NCI-H2227 treated with DMSO at 0.1 percent for 48 hours (cell line): Measurements from ENCODE around the gene PRKCE.
"Not testable (repeated sequence)": the region's sequence is repeated elsewhere in the genome, so short reads cannot be mapped to it uniquely, and the experiment has no call there.

Experiments
- DNase-seq: peaks from one replicate; lab custom pipeline; 2025; lab: John Stamatoyannopoulos, UW

The PRKCE gene

DNA sequence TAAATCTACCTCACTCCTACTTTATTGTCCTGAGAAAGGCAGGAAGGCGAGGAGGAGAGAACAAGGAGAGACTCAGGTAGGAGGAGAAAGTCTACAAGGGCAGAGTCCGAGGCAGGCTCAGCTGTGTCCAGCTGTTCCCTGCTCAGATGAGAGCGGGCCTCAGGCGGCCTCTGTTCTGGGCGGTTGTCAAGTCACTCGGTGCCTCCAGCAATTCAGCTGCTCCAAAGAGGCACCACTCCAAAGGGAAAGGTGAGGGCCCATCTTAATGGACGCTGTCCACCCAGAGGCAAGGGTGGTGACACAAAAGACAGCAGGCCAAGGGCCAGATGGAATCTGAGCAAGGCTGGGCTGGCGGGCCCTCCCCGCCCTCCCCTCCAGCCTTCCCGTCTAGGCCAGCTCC, 544.3 kb downstream of the PRKCE start:
- DNase-seq, result no peak

DNA sequence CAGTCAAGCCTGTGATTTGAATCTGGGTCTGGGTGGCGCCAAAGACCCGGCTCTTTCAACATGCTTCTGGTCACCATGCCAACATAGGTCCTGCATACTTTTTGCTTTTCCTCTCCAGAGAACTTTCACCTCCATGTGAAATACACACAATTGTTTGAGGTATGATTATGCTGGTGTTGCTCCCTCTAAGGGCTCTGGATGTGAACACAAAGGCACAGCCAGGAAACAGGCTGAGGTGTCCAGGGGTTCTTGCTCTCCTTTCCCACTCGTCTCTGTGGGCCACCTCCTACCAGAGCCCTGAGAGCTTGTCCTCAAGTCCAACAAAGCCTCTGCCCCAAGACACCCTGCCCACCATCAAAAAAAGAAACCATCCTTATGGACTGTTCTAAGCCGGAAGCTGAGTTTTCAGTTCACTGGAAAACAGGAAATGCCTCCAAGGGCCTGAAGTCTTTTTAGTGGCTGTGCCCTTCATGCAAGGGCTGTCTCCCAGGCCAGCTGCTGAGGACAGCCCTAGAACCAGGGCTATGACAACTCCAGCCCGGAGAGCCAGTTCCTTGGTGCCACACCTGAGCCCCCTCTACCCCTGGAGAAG, 545.5 kb downstream of the PRKCE start:
- no peak for DNase-seq

DNA sequence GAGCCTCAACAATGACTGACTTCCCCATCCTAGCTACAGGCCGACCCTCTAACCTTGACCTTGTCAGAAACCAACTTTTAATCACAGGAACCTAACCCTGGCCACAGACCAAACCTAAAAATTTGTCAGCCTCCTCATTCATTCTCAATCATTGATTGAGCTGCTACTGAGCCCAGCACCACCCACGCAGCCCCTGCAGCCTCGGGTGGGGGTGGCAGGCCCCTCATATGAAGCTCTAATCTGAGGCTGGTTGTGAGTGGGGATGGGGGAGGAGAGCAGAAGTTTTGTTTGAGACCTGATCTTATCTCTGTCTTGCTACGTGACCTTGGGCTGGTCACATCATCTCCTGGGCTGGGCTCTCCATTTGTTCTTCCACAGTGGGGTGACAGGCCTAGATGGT, 546.2 kb downstream of the PRKCE start:
- DNase-seq, result no peak

DNA sequence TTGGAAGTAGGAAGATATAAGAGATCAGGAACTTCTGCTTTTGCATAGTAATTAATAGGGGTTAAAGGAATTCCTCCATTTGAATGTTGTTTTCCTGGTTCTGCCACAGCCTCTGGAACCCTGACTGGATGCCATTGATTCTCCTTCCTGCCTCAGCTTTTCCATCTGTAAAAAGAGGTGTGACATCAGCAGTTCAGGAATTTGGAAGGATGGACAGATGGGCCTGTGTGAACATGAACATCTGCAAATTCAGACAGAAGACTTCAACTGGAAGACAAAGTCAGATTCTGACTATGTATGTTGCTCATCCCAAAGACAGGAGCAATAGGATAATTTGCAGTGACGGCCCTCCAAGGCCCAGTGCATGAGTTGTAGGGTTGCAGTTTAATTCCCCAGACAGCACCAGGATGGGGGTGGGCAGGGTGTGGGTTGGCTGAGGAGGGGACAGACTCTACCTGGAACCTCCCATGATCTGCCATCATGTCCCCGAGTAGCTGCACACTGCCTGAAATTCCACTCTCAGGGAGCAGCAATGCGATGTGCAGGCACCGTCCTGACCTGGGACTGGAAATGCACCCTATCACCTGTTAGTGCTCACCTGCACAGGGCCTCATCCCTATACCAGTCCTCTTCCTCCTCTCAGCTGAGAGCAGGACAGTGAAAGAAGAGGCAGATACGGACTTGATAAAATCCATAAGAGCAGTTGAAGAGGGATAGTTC, 546.8 kb downstream of the PRKCE start:
- DNase-seq, result no peak

DNA sequence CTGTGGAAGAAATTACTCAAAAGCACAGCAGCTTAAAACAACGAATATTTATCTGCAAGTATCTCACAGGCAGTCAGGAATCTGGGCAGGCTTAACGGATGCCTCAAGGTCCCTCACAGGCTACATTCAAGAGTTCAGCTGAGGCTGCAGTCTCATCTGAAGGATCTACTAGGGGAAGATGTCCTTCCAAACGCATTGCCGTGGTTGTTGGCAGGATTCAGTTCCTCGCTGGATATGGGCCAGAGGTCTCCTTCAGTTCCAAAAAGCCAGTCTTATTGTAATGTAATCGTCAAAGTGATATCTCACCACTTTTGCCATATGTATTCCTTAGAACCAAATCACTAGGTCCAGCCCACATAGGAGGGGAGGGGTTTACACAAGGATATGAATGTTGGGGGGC, 547.5 kb downstream of the PRKCE start:
- DNase-seq, result no peak

DNA sequence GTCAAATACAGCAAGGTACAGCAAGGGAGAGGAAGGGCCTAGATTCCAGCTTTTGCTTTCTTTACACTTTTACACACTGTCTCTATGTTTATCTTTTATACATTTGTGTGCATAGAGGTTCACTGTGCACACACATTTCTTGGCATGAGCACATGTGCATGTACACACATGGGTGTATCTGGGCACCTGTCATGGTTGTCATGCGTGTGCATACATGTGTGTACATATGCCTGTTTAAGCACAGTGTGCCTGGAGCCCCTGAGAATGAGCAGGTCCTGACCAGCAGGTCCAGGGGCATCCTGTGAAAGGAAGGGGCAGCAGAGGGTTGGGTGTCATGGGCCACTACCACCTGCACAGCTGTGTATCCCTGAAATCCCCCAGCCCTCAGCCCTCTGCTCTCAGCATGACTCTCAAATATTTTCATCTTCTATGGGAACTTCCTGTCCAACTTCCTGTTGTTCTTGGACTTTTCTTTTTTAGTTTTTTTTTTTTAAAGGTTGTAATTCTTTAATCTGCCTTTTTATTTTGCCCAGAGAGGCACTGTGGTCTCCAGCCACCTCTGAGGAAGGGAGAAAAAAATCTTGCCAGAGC, 548.7 kb downstream of the PRKCE start:
- no peak for DNase-seq

DNA sequence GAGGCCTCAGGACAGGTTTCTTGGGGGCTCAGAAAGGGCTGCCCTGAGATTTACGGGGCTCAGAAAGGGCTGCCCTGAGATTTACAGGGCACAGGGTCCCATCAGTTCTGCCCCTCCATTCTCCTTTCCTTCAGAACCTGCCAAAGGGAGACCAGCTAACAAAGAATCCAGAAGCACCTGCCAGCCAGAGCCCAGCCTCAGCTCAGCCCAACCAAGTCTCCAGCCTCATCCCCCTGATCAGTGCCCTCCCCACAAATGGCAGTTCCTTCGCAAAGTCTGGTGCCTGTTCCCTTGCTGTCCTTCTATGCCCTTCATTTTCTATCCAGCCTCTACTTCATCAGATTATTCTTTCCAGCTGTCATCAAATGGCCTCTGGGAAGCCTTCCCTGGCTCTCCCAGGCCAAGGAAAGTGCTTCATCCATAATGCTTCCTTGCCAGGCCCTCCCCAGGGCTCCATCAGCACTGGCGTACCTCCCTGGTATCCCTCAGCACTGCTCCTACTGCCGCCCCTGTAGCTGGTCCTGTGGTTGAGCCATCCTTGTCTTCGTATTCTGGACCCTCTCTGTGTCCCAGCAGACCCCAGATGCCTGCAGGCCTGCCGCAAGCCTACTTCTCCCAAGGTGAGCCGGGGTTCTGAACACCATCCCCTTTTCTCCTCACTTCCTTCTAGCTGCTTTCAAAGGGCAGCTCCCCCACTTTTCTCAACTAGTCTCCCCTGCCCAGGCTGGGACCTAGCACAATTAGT, 549.6 kb downstream of the PRKCE start:
- DNase-seq, result no peak

DNA sequence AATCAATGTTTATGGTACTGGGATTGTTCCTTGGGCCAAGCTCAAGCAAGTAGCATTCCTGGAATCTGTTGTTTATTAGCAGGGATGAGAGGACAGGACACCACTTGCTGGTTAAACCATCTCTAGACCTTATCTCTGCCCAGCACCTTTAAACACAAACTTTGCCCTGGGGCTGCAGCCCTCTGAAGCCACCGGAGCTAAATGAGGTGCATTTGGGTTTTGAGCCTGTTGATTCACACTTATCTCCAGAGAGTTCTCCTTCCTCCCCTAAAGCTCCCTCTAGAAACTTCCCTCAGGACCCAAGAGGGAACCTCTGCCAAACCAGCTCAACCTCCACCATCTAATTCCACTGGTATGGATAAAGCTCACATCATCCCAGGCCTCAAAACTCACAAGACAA, 551.0 kb downstream of the PRKCE start:
- DNase-seq, result no peak

DNA sequence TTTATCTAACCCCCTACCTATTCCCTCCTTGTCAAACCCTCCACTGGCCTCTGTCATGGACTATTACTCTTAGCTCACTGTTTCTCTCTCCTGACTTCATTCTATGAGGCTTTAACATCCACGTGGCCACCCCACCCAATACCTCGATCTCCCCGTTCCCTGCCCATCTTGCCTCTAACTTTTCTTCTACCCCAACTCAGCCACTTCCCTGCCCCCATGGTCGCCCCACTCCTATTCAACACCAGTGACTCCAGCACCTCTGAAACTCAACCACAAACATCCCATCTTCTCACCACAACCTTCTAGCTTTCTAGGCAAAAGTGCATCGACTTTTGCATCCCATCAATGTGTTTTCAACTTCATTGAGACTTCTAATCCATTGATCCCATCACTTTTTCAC, 551.5 kb downstream of the PRKCE start:
- no peak for DNase-seq

DNA sequence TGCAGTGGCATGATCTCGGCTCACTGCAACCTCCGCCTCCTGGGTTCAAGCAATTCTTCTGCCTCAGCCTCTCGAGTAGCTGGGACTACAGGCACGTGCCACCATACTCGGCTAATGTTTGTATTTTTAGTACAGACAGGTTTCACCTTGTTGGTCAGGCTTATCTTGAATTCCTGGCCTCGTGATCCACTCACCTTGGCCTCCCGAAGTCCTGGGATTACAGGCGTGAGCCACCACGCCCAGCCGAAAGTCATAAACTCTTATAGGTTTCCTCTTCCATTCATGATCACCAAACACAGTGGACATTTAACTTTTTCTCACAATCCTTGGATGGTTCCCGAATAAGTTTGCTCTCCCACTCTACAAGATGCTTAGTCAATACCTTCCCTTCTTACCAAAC, 552.2 kb downstream of the PRKCE start:
- not testable (repeated sequence) for DNase-seq

DNA sequence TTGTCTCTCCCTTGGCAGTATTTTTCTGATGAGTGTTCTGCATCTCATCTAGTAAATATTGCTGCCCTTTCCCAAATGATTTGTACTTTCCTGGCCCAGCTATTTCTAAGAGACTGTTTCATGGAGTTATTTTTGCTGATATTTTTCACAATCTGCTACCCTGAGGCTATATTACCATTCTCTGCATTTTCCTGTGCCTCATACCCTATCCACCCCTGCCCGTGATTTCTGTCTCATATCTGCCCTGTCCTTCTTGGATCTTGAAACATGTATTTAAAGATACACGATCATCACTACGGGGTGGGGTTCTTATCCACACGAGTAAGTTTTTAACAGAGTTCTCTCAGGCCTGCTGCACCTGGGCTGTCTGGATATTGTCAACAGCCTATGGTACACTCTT, 556.1 kb downstream of the PRKCE start:
- no peak for DNase-seq

DNA sequence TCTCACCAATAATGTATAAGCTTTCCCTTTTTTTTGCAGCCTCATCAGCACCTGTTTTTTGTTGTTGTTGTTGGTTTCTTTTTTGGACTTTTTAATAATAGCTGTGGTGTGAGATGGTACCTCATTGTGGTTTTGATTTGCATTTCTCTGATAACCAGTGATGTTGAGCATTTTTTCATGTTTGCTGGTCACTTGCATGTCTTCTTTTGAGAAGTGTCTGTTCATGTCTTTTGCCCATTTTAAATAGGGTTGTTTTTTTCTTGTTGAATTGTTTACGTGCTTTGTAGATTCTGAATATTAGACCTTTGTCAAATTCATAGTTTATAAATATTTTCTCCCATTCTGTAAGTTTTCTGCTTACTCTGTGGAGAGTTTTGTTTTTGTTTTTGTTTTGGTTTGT, 557.3 kb downstream of the PRKCE start:
- DNase-seq, result no peak

DNA sequence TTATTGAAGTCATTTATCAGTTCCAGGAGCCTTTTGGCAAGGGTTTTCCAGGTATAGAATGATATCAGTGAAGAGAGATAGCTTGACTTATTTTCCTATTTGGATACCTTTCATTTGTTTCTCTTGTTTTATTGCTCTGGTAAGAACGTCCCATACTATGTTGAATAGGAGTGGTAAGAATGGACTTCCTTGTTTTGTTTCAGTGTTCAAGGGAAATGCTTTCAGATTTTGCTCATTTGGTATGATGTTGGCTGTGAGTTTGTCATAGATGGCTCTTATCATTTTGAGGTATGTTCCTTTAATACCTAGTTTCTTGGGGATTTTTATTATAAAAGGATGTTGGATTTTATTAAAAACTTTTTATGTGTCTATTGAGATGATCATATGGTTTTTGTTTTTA, 558.6 kb downstream of the PRKCE start:
- no peak for DNase-seq

DNA sequence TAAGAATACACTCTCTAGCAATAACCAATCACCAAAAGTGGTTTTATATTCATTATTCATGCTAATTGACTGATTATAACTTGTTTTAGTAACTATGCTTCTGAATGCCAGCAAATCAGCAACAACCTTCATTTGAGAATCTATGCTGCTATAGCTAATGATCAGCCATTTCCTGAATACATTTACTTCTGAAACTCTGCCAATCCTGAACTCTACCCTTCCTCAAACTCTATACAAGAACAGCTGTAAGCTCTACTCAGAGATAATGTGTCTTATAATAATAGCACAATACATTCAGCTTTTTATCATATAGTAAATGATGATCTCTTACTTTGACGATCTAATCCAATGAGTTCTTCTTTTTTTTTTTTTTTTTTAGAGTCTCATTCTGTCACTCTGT, 560.0 kb downstream of the PRKCE start:
- no peak for DNase-seq

DNA sequence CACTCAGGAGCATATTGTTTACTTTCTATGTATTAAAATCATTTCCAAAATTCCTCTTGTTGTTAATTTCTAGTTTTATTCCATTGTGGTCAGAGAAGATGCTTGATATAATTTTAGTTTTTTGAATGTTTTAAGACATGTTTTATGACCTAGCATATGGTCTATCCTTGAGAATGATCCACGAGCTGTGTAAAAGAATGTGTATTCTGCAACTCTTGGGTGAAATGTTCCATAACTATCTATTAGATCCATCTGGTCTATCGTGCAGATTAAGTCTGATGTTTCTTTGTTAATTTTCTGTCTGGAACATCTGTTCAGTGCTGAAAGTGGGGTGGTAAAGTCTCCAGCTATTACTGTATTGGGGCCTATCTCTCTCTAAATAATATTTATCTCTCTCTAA, 562.4 kb downstream of the PRKCE start:
- DNase-seq, result no peak

DNA sequence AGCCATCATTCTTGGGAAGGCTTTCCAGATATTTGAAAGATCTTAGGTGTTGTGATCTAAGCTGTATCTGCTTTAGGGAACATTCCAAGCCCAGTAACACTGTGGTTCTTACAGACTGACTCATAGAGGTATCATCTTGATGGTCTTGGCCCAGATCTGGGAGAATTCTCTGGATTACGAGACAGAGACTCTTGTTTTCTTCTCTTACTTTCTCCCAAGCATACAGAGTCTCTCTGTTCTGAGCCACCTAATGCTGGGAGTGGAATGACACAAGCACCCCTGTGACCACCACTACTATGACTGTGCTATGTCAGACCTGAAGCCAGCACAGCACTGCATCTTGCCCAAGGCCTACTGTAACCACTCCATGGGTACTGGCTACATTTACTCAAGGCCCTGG, 564.7 kb downstream of the PRKCE start:
- no peak for DNase-seq

DNA sequence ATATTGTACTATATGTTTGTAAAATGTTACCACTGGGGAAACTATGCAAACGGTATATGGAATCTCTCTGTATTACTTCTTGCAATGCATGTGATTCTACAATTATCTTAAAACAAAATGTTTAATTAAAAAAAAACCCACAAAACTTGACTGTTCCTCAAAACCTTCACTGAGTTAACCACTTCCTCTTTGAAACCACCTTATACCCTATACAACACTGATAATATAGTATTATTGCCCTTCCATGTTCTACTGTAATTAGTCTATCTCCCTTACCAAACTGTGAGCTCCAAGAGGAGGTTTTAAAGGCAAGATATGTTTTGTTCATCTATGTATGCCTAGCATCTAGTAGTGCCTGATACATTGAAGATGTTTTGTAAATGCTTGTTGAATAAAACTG, 572.0 kb downstream of the PRKCE start:
- not testable (repeated sequence) for DNase-seq

DNA sequence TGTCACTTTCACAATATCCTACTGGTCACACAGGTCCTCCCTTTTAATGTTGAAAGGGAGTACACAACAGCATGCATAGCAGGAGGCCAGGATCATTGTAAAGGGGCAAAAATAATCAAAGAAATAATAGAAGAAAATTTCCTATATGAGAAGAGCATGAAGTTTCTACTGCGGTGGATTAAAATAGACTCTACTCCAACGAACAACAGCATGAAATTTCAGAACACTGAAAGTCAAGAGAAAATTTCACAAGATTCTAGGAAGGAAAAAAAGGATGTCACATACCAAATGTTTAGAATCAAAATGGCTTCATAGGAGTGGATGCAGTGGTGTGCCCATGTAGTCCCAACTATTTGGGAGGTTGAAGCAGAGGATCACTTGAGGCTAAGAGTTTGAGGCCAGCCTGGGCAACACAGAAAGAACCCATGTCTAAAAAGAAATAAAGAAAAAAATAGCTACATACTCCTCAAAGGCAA, 573.7 kb downstream of the PRKCE start:
- DNase-seq, result no peak

DNA sequence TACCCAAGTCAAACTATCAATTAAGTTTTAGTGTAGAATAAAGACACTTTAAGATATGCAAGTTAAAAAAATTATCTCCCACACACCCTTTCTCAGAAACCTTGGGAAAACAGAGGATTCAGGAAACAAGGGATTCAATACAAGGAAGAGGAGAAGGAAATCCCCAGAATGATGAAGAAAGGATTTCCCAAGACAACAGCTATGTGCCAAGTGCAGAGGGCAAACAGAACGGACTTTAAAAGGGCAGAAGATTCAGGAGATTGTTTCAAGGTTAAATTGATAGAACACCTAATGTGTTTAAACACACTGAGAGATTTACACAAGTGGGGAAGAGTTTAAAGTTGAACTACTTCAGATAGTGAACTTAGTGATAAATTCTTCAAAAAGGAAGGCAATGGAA, 574.3 kb downstream of the PRKCE start:
- no peak for DNase-seq

DNA sequence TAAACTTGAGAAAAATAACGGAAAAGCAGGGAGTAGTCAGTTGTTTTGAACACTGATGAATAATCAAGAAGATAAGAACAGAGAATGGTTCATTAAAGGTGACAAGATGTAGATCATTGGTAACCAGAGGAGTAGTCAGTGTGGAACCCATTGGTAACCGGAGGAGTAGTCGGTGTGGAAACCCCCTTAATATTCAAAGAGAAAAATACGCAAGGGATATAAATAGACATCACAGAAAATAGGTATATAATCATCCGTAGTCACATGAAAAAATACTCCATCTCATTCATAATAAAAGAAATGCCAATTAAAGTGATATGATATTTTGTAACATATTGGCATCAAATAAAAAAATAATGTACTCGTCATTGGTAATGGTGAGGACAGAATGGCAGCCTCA, 575.1 kb downstream of the PRKCE start:
- no peak for DNase-seq

DNA sequence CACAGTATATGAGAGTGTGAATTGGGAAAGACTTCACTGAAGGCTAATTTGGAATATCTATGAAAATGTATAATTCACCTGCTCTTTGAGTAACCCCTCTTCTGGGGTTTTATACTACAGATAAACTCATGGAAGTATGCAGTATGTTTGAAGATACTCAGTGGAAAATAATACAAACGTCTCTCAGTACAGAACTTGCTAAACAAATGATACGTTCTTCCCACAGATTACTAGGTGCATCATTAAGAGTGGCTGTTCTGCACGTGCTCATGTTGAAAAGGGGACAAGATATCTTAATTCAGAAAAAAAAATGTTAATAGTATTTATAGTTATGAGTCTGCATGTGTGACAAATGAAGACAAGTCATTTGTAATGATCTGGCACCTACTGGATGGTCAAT, 575.5 kb downstream of the PRKCE start:
- no peak for DNase-seq

DNA sequence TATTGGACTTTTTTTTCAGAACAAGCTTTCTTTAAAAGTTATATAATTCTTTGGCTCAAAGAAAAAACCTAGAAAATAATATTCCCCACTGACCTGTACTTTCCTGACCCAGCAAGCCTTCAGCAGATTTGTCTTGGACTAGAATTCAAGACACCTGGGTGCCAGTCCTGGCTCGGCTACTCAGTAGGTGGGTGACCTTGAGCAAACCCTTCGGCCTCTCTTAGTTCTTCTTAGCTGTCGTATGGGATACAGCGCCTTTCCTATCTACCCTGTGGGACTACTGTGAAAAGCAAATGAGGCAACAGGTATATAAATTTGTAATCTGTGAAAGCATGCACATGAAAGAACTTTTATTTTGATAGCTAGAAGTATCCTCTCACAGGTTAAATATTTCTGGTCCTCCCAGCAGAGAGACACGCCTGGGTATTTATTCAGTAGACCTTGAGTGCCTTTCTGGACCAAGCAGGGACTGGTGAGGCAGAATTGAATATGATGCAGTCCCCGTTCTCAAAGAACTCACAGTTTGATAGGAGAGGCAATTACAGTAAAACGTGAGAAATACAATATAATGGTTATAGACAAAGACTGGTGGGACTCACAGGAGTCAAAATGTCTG, 576.3 kb downstream of the PRKCE start:
- DNase-seq, result no peak
